WERI-Rb-1 (cell line): ENCODE measurements around the gene EHHADH.
A peak's percentile ranks its signal among the peaks of the same experiment; 100 is the strongest.
"Not testable (repeated sequence)": the region's sequence is repeated elsewhere in the genome, so short reads cannot be mapped to it uniquely, and the experiment has no call there.

Source experiments
- DNase-seq: peaks from one replicate; pipeline ENCODE4 v3.0.0-alpha.2; 2020
- H3K27ac ChIP-seq: fragments of 250-450 bp; sonication (Bioruptor Pico); 2 replicates; pipeline ENCODE4 v1.5.1; 2020; ENCODE audit warnings: mild to moderate bottlenecking, moderate library complexity
- H3K27me3 ChIP-seq: fragments of 250-450 bp; sonication (Bioruptor Pico); 2 replicates; pipeline ENCODE4 v1.5.1; 2021; ENCODE audit warnings: mild to moderate bottlenecking, low read depth, moderate library complexity; ENCODE audit not compliant: insufficient read depth, severe bottlenecking
- H3K36me3 ChIP-seq: fragments of 250-450 bp; sonication (Bioruptor Pico); 2 replicates; pipeline ENCODE4 v1.5.1; 2020; ENCODE audit warnings: mild to moderate bottlenecking, moderate library complexity
- H3K4me3 ChIP-seq: 2 replicates; pipeline ENCODE4 v1.5.1; 2011; ENCODE audit warnings: low read depth, mild to moderate bottlenecking, control low read depth, low read length
- H3K9me3 ChIP-seq: fragments of 250-450 bp; sonication (Bioruptor Pico); 2 replicates; pipeline ENCODE4 v1.5.1; 2021; ENCODE audit warnings: mild to moderate bottlenecking, moderate library complexity; ENCODE audit not compliant: severe bottlenecking
- TF ChIP-seq, protein P1 (sequence below): IDR thresholded peaks from 2 replicates; pipeline ENCODE4 v1.5.1; 2011; ENCODE audit warnings: low read depth, mild to moderate bottlenecking, control low read depth, inconsistent platforms, low read length

Gene EHHADH

DNA sequence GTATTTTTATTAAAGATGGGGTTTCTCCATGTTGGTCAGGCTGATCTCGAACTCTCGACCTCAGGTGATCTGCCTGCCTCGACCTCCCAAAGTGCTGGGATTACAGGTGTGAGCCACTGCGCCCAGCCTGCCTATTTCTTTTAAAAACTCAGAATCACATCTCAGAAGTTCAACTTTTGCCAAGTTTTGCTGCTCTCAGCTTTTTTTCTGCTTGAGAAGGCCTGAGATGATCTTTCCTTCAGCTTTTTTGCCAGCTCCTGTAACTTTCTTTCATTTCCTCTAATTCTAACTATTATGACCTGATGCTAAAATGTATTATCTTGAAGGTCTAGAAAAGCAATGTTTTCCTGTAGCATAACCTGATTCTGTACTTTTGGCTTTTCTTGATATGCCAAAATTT is 9.6 kb upstream of the EHHADH start:
- TF ChIP-seq, protein P1, sequence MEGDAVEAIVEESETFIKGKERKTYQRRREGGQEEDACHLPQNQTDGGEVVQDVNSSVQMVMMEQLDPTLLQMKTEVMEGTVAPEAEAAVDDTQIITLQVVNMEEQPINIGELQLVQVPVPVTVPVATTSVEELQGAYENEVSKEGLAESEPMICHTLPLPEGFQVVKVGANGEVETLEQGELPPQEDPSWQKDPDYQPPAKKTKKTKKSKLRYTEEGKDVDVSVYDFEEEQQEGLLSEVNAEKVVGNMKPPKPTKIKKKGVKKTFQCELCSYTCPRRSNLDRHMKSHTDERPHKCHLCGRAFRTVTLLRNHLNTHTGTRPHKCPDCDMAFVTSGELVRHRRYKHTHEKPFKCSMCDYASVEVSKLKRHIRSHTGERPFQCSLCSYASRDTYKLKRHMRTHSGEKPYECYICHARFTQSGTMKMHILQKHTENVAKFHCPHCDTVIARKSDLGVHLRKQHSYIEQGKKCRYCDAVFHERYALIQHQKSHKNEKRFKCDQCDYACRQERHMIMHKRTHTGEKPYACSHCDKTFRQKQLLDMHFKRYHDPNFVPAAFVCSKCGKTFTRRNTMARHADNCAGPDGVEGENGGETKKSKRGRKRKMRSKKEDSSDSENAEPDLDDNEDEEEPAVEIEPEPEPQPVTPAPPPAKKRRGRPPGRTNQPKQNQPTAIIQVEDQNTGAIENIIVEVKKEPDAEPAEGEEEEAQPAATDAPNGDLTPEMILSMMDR = no peak
- DNase-seq = no peak

DNA sequence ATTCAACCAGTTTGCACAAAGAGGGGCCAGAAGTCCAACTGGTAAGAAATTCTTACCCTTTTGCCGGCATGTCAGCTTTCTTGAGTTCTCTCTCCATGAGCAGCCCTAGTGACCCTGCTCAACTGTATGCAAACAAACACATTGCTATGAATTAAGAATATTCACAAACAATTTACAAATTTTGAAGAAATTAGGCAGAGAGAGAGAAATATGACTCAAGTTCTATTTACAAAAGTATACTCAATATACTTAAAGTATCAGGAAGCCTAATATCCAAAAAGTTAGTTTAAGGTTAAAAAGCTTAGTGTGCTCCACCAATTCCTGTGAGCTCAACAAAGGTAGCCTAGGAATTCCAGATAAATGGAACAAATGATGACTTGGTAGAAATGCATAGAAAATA is 3.5 kb upstream of the EHHADH start:
- Histone ChIP-seq H3K27ac (no peak overlapping the region), H3K36me3 (no peaks in the 10 kb centered on the region), H3K4me3 (no peak overlapping the region), H3K27me3 (no peaks in the 10 kb centered on the region), H3K9me3 (no peaks in the 10 kb centered on the region)
- no peak for DNase-seq
- TF ChIP-seq, protein P1 = no peak

More for the DNA sequence above, 9.6 kb upstream of the EHHADH start:
- Histone ChIP-seq H3K27me3 (no peaks in the 10 kb centered on the region), H3K36me3 (no peaks in the 10 kb centered on the region), H3K27ac (no peak overlapping the region), H3K9me3 (no peaks in the 10 kb centered on the region), H3K4me3 (no peak overlapping the region)

DNA sequence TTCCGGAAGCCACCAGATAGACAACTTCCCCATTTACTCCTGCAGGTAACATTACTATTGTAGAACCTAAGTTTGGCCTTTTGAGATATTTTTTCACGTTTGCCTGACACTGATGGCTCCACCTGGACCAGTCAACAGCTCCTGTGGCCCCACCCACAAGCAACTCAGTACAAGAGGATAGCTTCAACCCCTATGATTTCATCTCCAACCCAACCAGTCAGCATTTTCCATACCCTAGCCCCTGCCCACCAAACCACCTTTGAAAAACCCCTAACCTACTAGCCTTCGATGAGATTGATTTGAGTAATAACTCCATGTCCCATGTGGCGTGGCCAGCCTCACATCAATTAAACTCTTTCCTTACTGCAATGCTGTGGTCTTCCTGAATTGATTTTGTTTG is 950 bp upstream of the EHHADH start:
- TF ChIP-seq, protein P1 = no peak
- no peak for DNase-seq
- Histone ChIP-seq H3K27me3 (no peaks in the 10 kb centered on the region), H3K27ac (no peak overlapping the region), H3K4me3 (no peak overlapping the region), H3K9me3 (no peaks in the 10 kb centered on the region), H3K36me3 (no peaks in the 10 kb centered on the region)

DNA sequence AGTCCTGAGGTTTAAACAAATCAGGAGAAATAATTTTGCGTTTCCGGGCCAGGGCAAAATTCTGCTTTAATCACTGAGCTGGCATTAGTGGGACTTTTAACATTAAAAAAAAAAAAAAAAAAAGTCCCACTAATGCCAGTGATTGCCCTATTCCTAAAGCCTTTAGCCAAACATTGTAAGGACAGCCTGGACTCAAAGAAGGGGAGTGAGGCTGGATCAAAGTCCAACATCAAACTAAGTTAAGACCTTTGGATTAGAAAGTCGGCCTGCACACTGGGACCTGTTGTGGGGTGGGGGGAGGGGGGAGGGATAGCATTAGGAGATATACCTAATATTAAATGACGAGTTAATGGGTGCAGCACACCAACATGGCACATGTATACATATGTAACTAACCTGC is 716 bp downstream of the EHHADH start:
- H3K27ac ChIP-seq, H3K36me3 ChIP-seq, H3K27me3 ChIP-seq, H3K9me3 ChIP-seq, DNase-seq: not testable (repeated sequence)
- peak overlapping the region; percentile 82 for H3K4me3 ChIP-seq

DNA sequence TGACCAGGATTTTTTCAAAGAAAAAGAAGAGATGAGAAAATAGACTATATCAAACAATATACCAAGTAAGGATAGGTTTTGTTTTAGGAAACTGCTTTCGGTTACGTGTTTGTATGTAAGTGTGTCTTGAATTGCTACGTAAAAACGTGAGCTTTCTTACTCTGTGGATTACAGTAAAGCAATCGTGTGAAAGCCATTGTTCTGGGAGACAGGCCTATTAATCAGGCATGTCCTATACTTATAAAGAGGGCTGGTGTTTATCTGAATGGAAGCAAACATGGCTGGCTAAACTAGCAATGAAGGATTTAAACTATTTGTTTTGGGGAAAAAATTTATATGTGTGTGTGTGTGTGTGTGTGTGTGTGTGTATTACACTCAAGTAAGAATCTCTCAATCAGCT is 2.6 kb downstream of the EHHADH start:
- DNase-seq = no peak
- Histone ChIP-seq H3K27me3 (no peaks in the 10 kb centered on the region), H3K27ac (no peak overlapping the region), H3K36me3 (no peaks in the 10 kb centered on the region), H3K4me3 (no peak overlapping the region), H3K9me3 (no peaks in the 10 kb centered on the region)
- TF ChIP-seq, protein P1 = no peak

DNA sequence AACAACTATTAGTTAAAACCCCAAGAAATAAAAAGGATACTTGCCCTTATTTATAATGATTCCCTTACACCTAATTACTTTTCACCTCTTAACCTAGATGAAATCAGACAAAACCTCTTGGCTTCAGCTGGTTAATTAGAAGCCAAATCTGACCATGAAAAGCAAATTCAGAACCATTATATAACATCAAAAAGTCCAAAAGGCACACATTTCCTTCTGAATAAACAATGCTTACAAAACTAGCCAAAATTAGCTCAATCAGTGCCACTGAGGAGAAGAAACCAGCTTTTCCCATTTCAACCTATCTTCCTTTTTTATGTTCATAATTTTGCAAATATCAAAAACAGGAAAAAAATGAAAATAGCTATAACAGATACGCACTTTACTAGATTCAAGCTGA is 3.2 kb downstream of the EHHADH start:
- no peak for DNase-seq
- Histone ChIP-seq H3K36me3 (no peaks in the 10 kb centered on the region), H3K4me3 (no peak overlapping the region), H3K9me3 (no peaks in the 10 kb centered on the region), H3K27me3 (no peaks in the 10 kb centered on the region), H3K27ac (no peak overlapping the region)
- TF ChIP-seq, protein P1 = no peak
